ENCODE results near the gene MAML2.
A peak's percentile ranks its signal among the peaks of the same experiment; 100 is the strongest.

Gene MAML2

GRCh38 chr11:96086111-96086510 lies 256.9 kb downstream of the MAML2 start:
- no peak for DNase-seq

GRCh38 chr11:96085319-96085930 lies 257.6 kb downstream of the MAML2 start:
- DNase-seq, result no peak

GRCh38 chr11:96084610-96085318 lies 258.2 kb downstream of the MAML2 start:
- no peak for DNase-seq

GRCh38 chr11:96082936-96083335 lies 260.1 kb downstream of the MAML2 start:
- no peak for DNase-seq

GRCh38 chr11:96082002-96082899 lies 260.7 kb downstream of the MAML2 start:
- no peak for DNase-seq

GRCh38 chr11:96081561-96081960 lies 261.4 kb downstream of the MAML2 start:
- no peak for DNase-seq

- no peak for DNase-seq
Observed at GRCh38 chr11:96079691-96080090, 263.3 kb downstream of the MAML2 start.

GRCh38 chr11:96075532-96075959 lies 267.4 kb downstream of the MAML2 start:
- DNase-seq, result no peak

GRCh38 chr11:96074551-96075310 lies 268.3 kb downstream of the MAML2 start:
- DNase-seq, result no peak

- DNase-seq, result no peak
Observed at GRCh38 chr11:96073536-96073935, 269.5 kb downstream of the MAML2 start.

GRCh38 chr11:96072592-96072991 lies 270.4 kb downstream of the MAML2 start:
- no peak for DNase-seq

- DNase-seq, result no peak
Observed at GRCh38 chr11:96070453-96070852, 272.5 kb downstream of the MAML2 start.

GRCh38 chr11:96067160-96067559 lies 275.8 kb downstream of the MAML2 start:
- DNase-seq, result no peak

GRCh38 chr11:96065379-96065778 lies 277.6 kb downstream of the MAML2 start:
- no peak for DNase-seq

- no peak for DNase-seq
Observed at GRCh38 chr11:96063886-96064285, 279.1 kb downstream of the MAML2 start.

GRCh38 chr11:96063053-96063452 lies 279.9 kb downstream of the MAML2 start:
- no peak for DNase-seq

- DNase-seq, result peak; percentile 30
Observed at GRCh38 chr11:96062134-96062533, 280.9 kb downstream of the MAML2 start.

GRCh38 chr11:96061730-96062129 lies 281.3 kb downstream of the MAML2 start:
- no peak for DNase-seq

GRCh38 chr11:96061069-96061468 lies 281.9 kb downstream of the MAML2 start:
- DNase-seq, result no peak

GRCh38 chr11:96057502-96057901 lies 285.5 kb downstream of the MAML2 start:
- no peak for DNase-seq

GRCh38 chr11:96056576-96056975 lies 286.4 kb downstream of the MAML2 start:
- DNase-seq, result no peak

- peak; percentile 30 for DNase-seq
Observed at GRCh38 chr11:96055706-96056387, 287.1 kb downstream of the MAML2 start.

All from activated naive CD4-positive, alpha-beta T cell treated with anti-CD3 and anti-CD28 coated beads, Interleukin-2, amount 50 U/mL, for 16 hours (primary cell).